Measurements from ENCODE around the gene UPK3A.
A peak's percentile ranks its signal among the peaks of the same experiment; 100 is the strongest.

UPK3A gene

GRCh38 chr22:45242778-45243191, 42.0 kb upstream of the UPK3A start:
- DNase-seq (ENCODE audit: low read depth): peak; percentile 53
- no peak overlapping the region for H3K4me3 ChIP-seq (ENCODE audit: low read depth, low read length)
- TF ChIP-seq CTCF (IDR thresholded peaks at IDR 0.05; ENCODE audit: low read depth, low read length): peak; percentile 33
- no peak for TF ChIP-seq POLR2A (IDR thresholded peaks at IDR 0.05; ENCODE audit: extremely low read depth, insufficient read length)
- TF ChIP-seq MAX (IDR thresholded peaks at IDR 0.05; ENCODE audit: low read depth, low read length): no peak
- no peak for TF ChIP-seq MYC (IDR thresholded peaks at IDR 0.05; ENCODE audit: low read depth, low read length)

GRCh38 chr22:45244916-45245315, 39.8 kb upstream of the UPK3A start:
- no peak for TF ChIP-seq MAX (IDR thresholded peaks at IDR 0.05; ENCODE audit: low read depth, low read length)
- no peak for TF ChIP-seq CTCF (IDR thresholded peaks at IDR 0.05; ENCODE audit: low read depth, low read length)
- no peak for TF ChIP-seq POLR2A (IDR thresholded peaks at IDR 0.05; ENCODE audit: extremely low read depth, insufficient read length)
- no peak for TF ChIP-seq MYC (IDR thresholded peaks at IDR 0.05; ENCODE audit: low read depth, low read length)
- H3K4me3 ChIP-seq (ENCODE audit: low read depth, low read length): no peak overlapping the region
- no peak for DNase-seq (ENCODE audit: low read depth)

GRCh38 chr22:45246060-45246985, 38.4 kb upstream of the UPK3A start:
- H3K4me3 ChIP-seq (ENCODE audit: low read depth, low read length): no peak overlapping the region
- no peak for DNase-seq (ENCODE audit: low read depth)
- TF ChIP-seq CTCF (IDR thresholded peaks at IDR 0.05; ENCODE audit: low read depth, low read length) (no peak), POLR2A (IDR thresholded peaks at IDR 0.05; ENCODE audit: extremely low read depth, insufficient read length) (no peak), MAX (IDR thresholded peaks at IDR 0.05; ENCODE audit: low read depth, low read length) (no peak), MYC (IDR thresholded peaks at IDR 0.05; ENCODE audit: low read depth, low read length) (no peak)

GRCh38 chr22:45248832-45249561, 35.8 kb upstream of the UPK3A start:
- TF ChIP-seq MAX (IDR thresholded peaks at IDR 0.05; ENCODE audit: low read depth, low read length): no peak
- no peak for TF ChIP-seq MYC (IDR thresholded peaks at IDR 0.05; ENCODE audit: low read depth, low read length)
- TF ChIP-seq CTCF (IDR thresholded peaks at IDR 0.05; ENCODE audit: low read depth, low read length): no peak
- no peak for TF ChIP-seq POLR2A (IDR thresholded peaks at IDR 0.05; ENCODE audit: extremely low read depth, insufficient read length)
- no peak for DNase-seq (ENCODE audit: low read depth)
- H3K4me3 ChIP-seq (ENCODE audit: low read depth, low read length): no peak overlapping the region

GRCh38 chr22:45251825-45252224, 32.9 kb upstream of the UPK3A start:
- TF ChIP-seq MYC (IDR thresholded peaks at IDR 0.05; ENCODE audit: low read depth, low read length): no peak
- TF ChIP-seq MAX (IDR thresholded peaks at IDR 0.05; ENCODE audit: low read depth, low read length): no peak
- no peak for TF ChIP-seq POLR2A (IDR thresholded peaks at IDR 0.05; ENCODE audit: extremely low read depth, insufficient read length)
- TF ChIP-seq CTCF (IDR thresholded peaks at IDR 0.05; ENCODE audit: low read depth, low read length): no peak
- H3K4me3 ChIP-seq (ENCODE audit: low read depth, low read length): no peak overlapping the region
- no peak for DNase-seq (ENCODE audit: low read depth)

Measured in NB4 (cell line).